Measurements from ENCODE around the gene ADH1B. TPM values are rescaled to one million over a fixed set of nuclear protein-coding genes. Genes with fewer than 3 reads are reported as not detected.

Gene ADH1B
- polyA plus RNA-seq, 3 donors = not detected

GRCh38 chr4:99276417-99276816 lies 44.8 kb downstream of the ADH1B start:
- peaks cover 0 to 7% (median 3%) of the 10 kb centered on the region in 7 donors for H3K9me3 Mint-ChIP-seq
- no peak overlapping the region for H3K27ac Mint-ChIP-seq
- no peak overlapping the region for H3K4me3 Mint-ChIP-seq
- Histone ChIP-seq H4K20me1 (ENCODE audit: insufficient read depth, low read length) (no peaks in the 10 kb centered on the region), H3K27ac (ENCODE audit: low read depth in 1 of 2, low read length in 2 of 2) (no peak overlapping the region), H2AFZ (ENCODE audit: insufficient read depth, low read depth, low read length, poor library complexity, severe bottlenecking) (no peak overlapping the region), H3K4me2 (replicated peaks; ENCODE audit: extremely low read depth, low read length, poor library complexity, severe bottlenecking) (no peak overlapping the region), H3K9ac (ENCODE audit: insufficient read depth, low read length, poor library complexity, severe bottlenecking) (no peak overlapping the region), H3K9me3 (replicated peaks in 1 of 2; ENCODE audit: control insufficient read depth in 1 of 2, insufficient read depth in 1 of 2, low read length in 2 of 2) (peaks cover 0 to 12% of the 10 kb centered on the region in 2 donors), H3K36me3 (replicated peaks in 1 of 2; ENCODE audit: control insufficient read depth in 1 of 2, insufficient read depth in 2 of 2, low read length in 2 of 2) (no peaks in the 10 kb centered on the region), H3K4me3 (replicated peaks in 1 of 3; ENCODE audit: low read depth in 2 of 3, low read length in 3 of 3) (no peak overlapping the region), H3K4me1 (ENCODE audit: control insufficient read depth in 1 of 2, insufficient read depth in 2 of 2, low read length in 2 of 2) (no peaks in the 10 kb centered on the region), H3K79me2 (ENCODE audit: insufficient read depth, low read length) (no peaks in the 10 kb centered on the region), H3K27me3 (ENCODE audit: control insufficient read depth in 2 of 2, insufficient read depth in 2 of 2, low read length in 2 of 2) (no peaks in the 10 kb centered on the region)
- intact Hi-C loops (cut with micrococcal nuclease) = no loop called here
- H3K4me1 Mint-ChIP-seq = no peaks in the 10 kb centered on the region
- no peak for TF ChIP-seq CTCF (IDR thresholded peaks at IDR 0.05)
- DNase-seq = no peak
- no CpG with 5 or more reads among the region's 2 CpGs for WGBS (ENCODE audit: insufficient coverage)
- H3K36me3 Mint-ChIP-seq = no peaks in the 10 kb centered on the region
- no peaks in the 10 kb centered on the region for H3K27me3 Mint-ChIP-seq (ENCODE audit: low read depth in 3 of 3)

DNA sequence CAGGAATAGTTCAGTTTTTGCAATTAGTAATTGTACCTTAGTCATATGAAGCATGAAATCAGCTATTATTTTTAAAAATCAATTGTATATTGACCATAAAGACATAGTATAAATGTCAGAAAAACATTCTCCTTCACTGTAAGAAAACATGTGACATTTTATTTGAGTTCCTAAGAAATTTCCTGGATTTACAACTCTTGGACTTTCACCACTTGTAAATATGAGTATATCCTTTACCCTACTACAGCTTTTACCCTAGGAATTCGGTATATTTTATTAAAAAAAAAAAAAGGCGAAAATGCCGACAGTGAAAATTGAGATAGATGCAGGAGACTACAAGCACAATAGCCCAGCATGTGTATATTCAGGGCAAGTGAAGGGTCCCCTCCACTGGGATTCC lies 45.3 kb downstream of the ADH1B start:
- DNase-seq = no peak
- intact Hi-C loops (cut with micrococcal nuclease) = no loop called here
- no peaks in the 10 kb centered on the region for H3K4me1 Mint-ChIP-seq
- no peak overlapping the region for H3K9ac ChIP-seq (ENCODE audit: insufficient read depth, low read length, poor library complexity, severe bottlenecking)
- no peak overlapping the region for H3K4me2 ChIP-seq (replicated peaks; ENCODE audit: extremely low read depth, low read length, poor library complexity, severe bottlenecking)
- no peaks in the 10 kb centered on the region for H3K36me3 ChIP-seq (replicated peaks in 1 of 2; ENCODE audit: control insufficient read depth in 1 of 2, insufficient read depth in 2 of 2, low read length in 2 of 2)
- no peak overlapping the region for H3K4me3 ChIP-seq (replicated peaks in 1 of 3; ENCODE audit: low read depth in 2 of 3, low read length in 3 of 3)
- no peak overlapping the region for H3K4me3 Mint-ChIP-seq
- no peak overlapping the region for H2AFZ ChIP-seq (ENCODE audit: insufficient read depth, low read depth, low read length, poor library complexity, severe bottlenecking)
- H3K9me3 ChIP-seq (replicated peaks in 1 of 2; ENCODE audit: control insufficient read depth in 1 of 2, insufficient read depth in 1 of 2, low read length in 2 of 2) = peaks cover 0 to 12% of the 10 kb centered on the region in 2 donors
- no peaks in the 10 kb centered on the region for H3K27me3 Mint-ChIP-seq (ENCODE audit: low read depth in 3 of 3)
- no peaks in the 10 kb centered on the region for H3K4me1 ChIP-seq (ENCODE audit: control insufficient read depth in 1 of 2, insufficient read depth in 2 of 2, low read length in 2 of 2)
- TF ChIP-seq CTCF (IDR thresholded peaks at IDR 0.05) = no peak
- no peak overlapping the region for H3K27ac ChIP-seq (ENCODE audit: low read depth in 1 of 2, low read length in 2 of 2)
- no CpG with 5 or more reads among the region's 3 CpGs for WGBS (ENCODE audit: insufficient coverage)
- peaks cover 2 to 7% (median 4%) of the 10 kb centered on the region in 7 donors for H3K9me3 Mint-ChIP-seq
- H4K20me1 ChIP-seq (ENCODE audit: insufficient read depth, low read length) = no peaks in the 10 kb centered on the region
- H3K79me2 ChIP-seq (ENCODE audit: insufficient read depth, low read length) = no peaks in the 10 kb centered on the region
- H3K27me3 ChIP-seq (ENCODE audit: control insufficient read depth in 2 of 2, insufficient read depth in 2 of 2, low read length in 2 of 2) = no peaks in the 10 kb centered on the region
- H3K27ac Mint-ChIP-seq = no peak overlapping the region
- H3K36me3 Mint-ChIP-seq = no peaks in the 10 kb centered on the region

Measured in CD14-positive monocyte (primary cell).